Activated CD4-positive, alpha-beta T cell treated with anti-CD3 and anti-CD28 coated beads, Interleukin-2, amount 50 U/mL, for 1 hour (primary cell): ENCODE data around the gene SPINK13.
"Not testable (repeated sequence)": the region's sequence is repeated elsewhere in the genome, so short reads cannot be mapped to it uniquely, and the experiment has no call there.

Source experiments
- DNase-seq: peaks from one replicate; pipeline ENCODE4 v3.0.0-alpha.2; 2020

Gene SPINK13

GRCh38 chr5:148268566-148268965 lies at the start of gene SPINK13:
Gene SPINK13, plus strand, starts transcription at chr5:148268794. Its CDS starts 1,279 bp downstream, at chr5:148270073.
- no peak for DNase-seq

- no peak for DNase-seq
Measured at GRCh38 chr5:148221508-148221907, 47.1 kb upstream of the SPINK13 start.

- no peak for DNase-seq
Measured at GRCh38 chr5:148224117-148224742, 44.4 kb upstream of the SPINK13 start.

GRCh38 chr5:148228392-148228984 lies 40.1 kb upstream of the SPINK13 start:
- no peak for DNase-seq

- no peak for DNase-seq
Measured at GRCh38 chr5:148229840-148230239, 38.8 kb upstream of the SPINK13 start.

GRCh38 chr5:148230240-148230639 lies 38.4 kb upstream of the SPINK13 start:
- no peak for DNase-seq

GRCh38 chr5:148237785-148238417 lies 30.7 kb upstream of the SPINK13 start:
- DNase-seq = no peak

GRCh38 chr5:148238418-148238794 lies 30.2 kb upstream of the SPINK13 start, which contains the start of gene MARCOL:
Gene MARCOL, plus strand, starts transcription at chr5:148238525. Its CDS starts 73 bp downstream, at chr5:148238598.
- DNase-seq = no peak

GRCh38 chr5:148248894-148249293 lies 19.7 kb upstream of the SPINK13 start:
- DNase-seq = no peak

GRCh38 chr5:148255456-148255855 lies 13.1 kb upstream of the SPINK13 start:
- no peak for DNase-seq

GRCh38 chr5:148259288-148259687 lies 9.3 kb upstream of the SPINK13 start:
- no peak for DNase-seq

GRCh38 chr5:148261221-148261620 lies 7.4 kb upstream of the SPINK13 start:
- no peak for DNase-seq

- no peak for DNase-seq
Measured at GRCh38 chr5:148267962-148268361, 632 bp upstream of the SPINK13 start.

GRCh38 chr5:148275129-148275528 lies 6.5 kb downstream of the SPINK13 start:
- not testable (repeated sequence) for DNase-seq

GRCh38 chr5:148280893-148281292 lies 12.3 kb downstream of the SPINK13 start:
- not testable (repeated sequence) for DNase-seq

- DNase-seq = not testable (repeated sequence)
Measured at GRCh38 chr5:148281336-148281735, 12.7 kb downstream of the SPINK13 start.

GRCh38 chr5:148290271-148291195 lies 21.9 kb downstream of the SPINK13 start:
- DNase-seq = no peak

GRCh38 chr5:148297731-148298130 lies 29.1 kb downstream of the SPINK13 start:
- DNase-seq = no peak

GRCh38 chr5:148306446-148306845 lies 37.9 kb downstream of the SPINK13 start:
- DNase-seq = no peak

GRCh38 chr5:148309019-148309418 lies 40.4 kb downstream of the SPINK13 start:
- no peak for DNase-seq

- no peak for DNase-seq
Measured at GRCh38 chr5:148309746-148310145, 41.2 kb downstream of the SPINK13 start.

GRCh38 chr5:148311484-148311883 lies 42.9 kb downstream of the SPINK13 start:
- DNase-seq = no peak

- no peak for DNase-seq
Measured at GRCh38 chr5:148312153-148312552, 43.6 kb downstream of the SPINK13 start, which contains the start of gene SPINK7. Gene SPINK7, plus strand, starts transcription at chr5:148312423. Its CDS starts 61 bp downstream, at chr5:148312484.
